NCI-H446 treated with DMSO at 0.1 percent for 48 hours (cell line): ENCODE results near the gene CSMD2.
A peak's percentile ranks its signal among the peaks of the same experiment; 100 is the strongest.

Experiments used
- DNase-seq: peaks from one replicate; lab custom pipeline; 2025; lab: John Stamatoyannopoulos, UW

CSMD2 gene

GRCh38 chr1:33680281-33680840, 484.7 kb downstream of the CSMD2 start:
- DNase-seq, result no peak

GRCh38 chr1:33670567-33670966, 494.5 kb downstream of the CSMD2 start:
- DNase-seq, result no peak

GRCh38 chr1:33668695-33669094, 496.3 kb downstream of the CSMD2 start:
- no peak for DNase-seq

DNA sequence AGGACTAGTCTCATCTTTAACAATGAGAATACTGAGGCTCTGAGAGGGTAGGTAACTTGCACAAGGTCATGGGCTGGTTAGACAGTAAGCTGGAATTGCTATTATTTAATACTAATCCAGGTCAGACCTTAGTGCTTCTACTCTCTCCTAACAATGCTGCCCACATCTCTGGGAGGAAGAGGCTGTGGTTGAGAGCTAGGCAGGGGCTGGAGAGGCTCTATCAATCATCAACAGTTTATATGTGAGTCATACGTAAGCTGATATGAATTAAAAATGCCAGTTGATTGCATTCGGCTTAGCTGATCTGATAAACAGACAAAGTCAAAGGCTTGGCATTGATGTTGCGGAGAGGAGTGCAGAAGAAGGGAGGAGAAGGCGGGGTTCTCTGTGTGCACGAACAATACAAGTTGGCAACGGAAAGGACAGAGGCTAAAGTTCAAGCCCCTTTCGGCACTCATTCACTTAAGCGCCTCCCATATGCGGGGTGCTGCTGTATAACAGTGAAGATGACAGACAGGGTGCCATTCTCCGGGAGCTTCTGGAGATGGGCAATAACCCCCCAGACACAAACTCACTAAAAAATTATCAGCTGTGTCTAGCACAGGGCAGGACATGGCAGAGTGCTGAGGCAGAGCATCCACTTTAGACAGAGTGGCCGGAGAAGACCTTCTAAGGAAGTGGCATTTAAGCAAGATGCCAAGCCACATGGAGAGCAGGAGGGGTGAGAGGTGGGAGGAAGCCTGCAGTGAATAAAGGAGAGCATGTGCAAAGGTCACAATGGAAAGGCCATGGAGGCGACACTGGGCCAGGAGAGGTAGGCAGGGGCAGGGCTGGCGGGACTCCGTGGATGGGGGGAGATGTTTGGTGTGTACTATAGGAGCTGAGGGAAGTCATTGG, 497.4 kb downstream of the CSMD2 start:
- no peak for DNase-seq

GRCh38 chr1:33666616-33667015, 498.4 kb downstream of the CSMD2 start:
- no peak for DNase-seq

DNA sequence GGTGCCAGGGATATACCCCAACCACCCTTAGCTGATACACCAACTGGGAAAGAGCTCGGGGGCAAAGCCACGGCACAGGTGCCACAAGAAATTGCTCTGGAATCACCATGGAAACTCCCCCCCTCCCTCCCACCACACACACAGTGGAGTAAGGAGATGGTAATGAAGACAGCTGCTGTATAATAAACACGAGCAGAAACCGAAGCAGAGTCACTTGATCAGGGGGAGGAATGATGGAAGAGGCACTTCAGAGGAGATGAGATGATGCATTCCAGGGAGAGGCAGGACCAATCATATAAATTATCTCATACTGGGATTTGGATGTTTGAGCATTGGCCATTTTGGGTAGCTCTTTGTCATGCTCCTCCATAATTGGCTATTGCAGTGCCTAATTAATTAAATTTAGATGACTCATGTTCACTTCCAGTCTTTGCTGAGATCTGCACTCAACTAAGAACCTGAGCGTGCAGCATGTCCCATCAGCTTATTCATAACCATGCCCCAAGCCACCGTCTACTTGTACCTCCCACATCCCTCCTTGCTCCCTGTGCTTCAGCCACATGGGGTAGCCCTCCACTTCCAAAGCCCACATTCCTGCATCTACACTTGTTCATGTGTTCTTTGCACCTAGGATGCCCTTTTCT, 503.1 kb downstream of the CSMD2 start:
- DNase-seq, result no peak

GRCh38 chr1:33660956-33661355, 504.1 kb downstream of the CSMD2 start:
- DNase-seq, result no peak

- no peak for DNase-seq
Measured at GRCh38 chr1:33660244-33660643, 504.8 kb downstream of the CSMD2 start.

DNA sequence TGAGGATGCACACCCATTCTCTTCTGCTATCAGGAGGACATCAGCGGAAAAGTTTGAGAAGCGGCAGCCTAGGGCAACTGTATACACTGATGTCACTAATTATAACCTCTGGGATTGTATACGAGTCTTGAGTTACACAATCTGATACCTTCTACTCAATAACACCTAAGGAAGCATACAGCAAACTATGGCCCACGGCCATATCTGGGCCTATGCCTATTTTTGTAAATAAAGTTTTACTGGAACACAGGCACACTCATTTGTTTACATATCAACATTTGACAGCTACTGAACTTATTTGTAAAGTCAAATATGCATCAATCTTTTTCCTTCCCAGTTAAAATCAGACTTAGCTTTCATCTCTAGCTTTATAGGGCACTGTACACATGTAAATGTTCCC, 505.4 kb downstream of the CSMD2 start:
- no peak for DNase-seq

- DNase-seq, result no peak
Measured at GRCh38 chr1:33657833-33658232, 507.2 kb downstream of the CSMD2 start.

GRCh38 chr1:33656467-33657005, 508.5 kb downstream of the CSMD2 start:
- no peak for DNase-seq

DNA sequence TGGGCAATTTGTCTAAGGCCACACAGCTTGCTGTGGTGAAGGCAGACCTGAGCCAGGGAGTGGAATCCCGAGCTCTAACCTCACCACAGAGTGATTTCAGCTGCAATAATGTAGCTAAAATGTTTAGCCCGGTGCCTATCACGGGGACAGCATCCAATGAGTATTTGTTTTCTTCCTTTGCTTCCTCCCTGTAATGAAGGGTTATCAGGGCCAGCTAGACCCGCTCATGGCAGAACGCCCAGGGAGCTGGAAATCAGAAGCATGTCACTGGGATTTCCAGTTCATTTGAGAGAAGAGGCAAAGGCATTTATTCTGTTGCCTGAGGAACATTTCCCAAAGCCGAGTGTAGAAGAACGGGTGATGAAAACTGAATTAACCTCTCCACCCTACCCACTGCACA, 509.5 kb downstream of the CSMD2 start:
- DNase-seq, result no peak

GRCh38 chr1:33654267-33654834, 510.7 kb downstream of the CSMD2 start:
- DNase-seq, result no peak

DNA sequence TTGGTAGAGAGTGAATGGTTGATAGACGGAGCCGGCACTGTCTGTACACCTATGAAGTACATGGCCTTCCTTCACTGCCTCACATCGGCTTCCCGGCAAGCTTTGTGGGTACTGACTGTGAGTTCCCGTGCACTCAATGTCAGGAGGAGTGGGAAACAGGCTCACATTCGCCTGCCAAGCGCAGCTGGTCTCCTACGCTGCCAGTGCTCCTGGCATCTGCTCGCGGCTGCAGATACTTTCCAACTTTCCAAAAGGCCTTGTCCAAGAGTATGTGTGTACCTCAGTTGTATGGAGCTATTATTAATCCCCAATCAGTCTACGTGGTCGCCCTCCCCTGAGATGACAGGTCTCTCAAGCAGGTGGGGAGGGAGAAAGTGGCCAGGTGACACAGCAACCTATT, 511.8 kb downstream of the CSMD2 start:
- no peak for DNase-seq

DNA sequence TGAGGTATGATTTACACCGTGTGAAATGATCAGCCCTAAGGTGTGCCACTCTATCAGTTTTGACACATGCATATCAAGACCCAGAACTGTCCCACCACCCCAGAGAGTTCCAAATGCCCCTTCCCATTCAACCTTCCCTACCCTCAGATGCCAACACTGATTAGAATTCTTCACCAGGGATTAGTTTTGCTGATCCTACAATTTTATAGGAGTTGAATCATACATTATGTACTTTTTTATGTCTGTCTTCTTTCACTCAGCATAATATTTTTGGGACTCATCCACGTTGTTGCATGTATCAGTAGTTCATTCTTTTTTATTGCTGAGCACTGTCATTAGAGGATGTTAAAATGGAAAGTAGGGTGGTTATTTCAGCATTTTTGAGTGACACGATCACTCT, 514.3 kb downstream of the CSMD2 start:
- no peak for DNase-seq

DNA sequence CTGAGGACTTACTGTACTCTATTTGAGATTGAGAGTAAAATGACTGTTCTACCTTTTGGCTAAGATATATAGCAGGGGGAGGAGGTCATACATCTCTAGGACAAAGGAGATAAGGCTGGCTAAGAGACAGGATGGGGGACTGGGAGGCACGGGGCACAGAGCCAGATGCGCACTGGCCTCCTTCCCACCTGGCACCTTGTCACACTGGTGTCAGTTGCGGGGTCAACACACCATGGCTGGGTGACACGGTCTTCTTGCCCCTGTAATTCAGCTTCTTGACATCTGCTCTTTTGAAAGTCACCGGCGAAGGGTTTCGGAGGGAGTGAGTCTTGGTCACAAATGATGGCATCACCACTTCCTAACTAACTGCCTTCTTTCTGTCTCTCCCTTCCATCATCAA, 515.3 kb downstream of the CSMD2 start:
- DNase-seq, result no peak

DNA sequence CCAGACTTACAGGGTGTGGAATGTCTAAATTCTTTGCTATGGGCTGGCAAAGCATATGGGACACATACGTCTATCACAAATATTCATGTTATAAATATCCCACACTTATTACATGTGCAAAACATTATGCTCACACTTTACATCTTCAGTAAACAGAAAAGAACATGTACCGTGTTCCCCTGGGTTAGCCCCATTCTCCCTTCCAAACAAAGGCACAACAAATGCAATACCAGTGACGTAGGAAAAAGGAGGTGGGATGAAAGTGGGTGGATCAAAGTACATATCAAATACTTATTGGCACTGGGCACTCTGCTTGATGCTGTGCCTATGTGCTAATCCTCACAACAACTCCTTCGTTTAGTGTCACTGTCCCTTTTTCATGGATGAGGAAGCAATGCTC, 521.8 kb downstream of the CSMD2 start:
- DNase-seq, result no peak

DNA sequence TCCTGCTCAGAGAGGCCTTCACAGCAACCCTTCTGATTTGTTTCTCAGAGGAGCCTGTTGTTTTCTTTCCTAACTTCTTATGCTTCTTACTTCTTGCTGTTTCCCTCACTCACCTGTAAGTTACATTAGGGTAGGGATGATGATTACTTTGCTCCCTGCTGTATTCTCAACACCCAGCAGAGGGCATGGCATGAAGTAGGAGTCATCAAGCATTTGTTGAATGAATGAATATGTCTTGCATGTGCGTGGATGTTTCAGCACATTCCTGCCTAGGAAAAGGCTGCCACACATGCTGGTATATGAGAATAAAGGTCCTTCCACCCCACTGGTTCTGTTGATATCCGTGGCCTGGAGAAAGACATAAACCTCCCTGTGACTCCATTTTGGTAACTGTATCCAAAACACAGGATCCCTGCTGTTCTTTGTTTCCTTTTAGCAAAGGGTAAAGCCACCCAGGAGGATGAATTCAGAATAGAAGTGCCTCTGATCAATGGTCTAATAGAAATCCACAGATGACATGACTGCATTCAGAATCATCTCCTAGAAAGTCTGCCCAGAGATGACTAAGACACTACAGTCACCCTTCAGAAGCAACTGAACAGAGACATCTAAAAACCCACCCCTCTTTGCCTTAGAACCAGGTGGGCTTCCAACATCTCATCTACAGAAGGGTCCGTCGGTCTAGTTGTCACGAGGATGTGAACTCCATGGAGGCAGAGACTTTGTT, 523.8 kb downstream of the CSMD2 start:
- no peak for DNase-seq

DNA sequence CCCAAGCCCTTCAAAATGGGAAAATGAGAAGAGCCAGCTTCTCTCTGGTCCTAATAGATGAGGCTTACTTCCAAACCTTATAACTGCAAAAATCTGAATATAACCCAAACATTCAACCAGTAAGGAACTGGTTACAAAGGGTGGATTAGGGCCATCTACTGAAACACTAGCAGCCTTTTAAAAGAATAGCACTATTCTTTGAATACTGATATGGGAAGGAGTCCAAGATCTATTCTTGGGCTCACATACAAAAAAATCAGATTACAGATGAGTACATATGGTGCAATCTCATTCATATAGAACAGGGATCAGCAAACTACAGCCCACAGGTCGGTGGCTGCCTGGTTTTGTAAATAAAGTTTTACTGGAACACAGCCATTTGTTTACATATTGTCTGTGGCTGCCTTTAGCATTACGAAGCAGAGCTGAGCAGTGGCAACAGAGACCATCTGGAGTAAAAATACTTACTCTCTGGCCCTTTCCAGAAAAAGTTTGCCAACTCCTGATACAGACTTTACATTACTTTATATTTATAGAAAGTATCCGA, 524.8 kb downstream of the CSMD2 start:
- peak; percentile 27 for DNase-seq

DNA sequence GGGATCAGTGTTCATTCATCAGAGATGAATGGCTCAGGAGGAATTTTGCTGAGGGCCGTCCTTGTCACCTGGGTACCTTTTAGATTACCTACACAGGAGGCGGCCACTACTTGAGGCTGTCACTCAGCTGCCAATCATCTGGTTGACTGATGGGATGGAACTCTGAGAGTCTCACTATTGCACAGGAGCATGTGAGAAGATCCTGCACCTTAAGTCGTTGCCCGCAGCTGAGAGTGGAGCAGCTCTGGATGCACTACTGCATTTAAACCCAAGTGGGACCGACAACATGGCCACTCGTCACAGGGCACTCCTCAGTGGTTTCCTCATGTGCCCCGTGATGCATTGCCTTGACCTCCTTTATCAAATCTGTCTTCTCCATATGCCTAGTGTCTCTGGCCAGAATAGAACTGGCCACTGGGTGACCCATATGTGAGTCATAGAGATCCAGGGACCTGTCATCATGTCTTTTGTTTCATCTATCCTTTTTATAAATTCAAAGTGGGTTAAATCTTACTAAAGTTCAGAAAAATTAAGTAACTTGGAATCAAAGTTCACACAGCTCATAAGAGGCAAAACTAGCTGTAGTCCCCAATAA, 527.1 kb downstream of the CSMD2 start:
- no peak for DNase-seq

DNA sequence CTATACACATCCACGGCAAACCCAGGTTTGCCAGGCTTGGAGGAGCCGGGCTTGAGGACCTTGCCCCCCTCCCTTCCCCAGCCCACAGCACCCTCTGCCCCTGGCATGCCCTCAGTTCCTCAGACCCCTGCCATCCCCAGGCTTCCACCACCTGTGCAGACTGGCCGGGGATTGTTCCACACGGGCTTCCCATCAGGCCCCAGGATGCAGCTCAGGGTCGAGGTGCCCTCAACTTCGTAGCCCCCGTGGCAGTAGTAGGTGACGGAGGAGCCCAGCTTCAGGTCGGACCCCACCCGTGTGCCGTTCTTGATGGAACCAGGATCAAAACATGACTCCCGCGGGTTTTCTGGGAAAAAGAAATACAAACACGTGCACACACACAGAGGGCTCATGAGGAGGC, 528.8 kb downstream of the CSMD2 start:
- no peak for DNase-seq
